Activated CD8-positive, alpha-beta memory T cell treated with anti-CD3 and anti-CD28 coated beads, Interleukin-2, amount 50 U/mL, for 1 hour (primary cell): ENCODE data around the gene TNFAIP8L1.
"Not testable (repeated sequence)": the region's sequence is repeated elsewhere in the genome, so short reads cannot be mapped to it uniquely, and the experiment has no call there.

Experiments
- DNase-seq: peaks from one replicate; pipeline ENCODE4 v3.0.0-alpha.2; 2020; ENCODE audit errors: extremely low read depth

TNFAIP8L1 gene

GRCh38 chr19:4678881-4679790 lies 39.8 kb downstream of the TNFAIP8L1 start:
- DNase-seq, result no peak

- not testable (repeated sequence) for DNase-seq
Measured at GRCh38 chr19:4680021-4680420, 40.7 kb downstream of the TNFAIP8L1 start.

GRCh38 chr19:4682417-4683200 lies 43.3 kb downstream of the TNFAIP8L1 start:
- no peak for DNase-seq

GRCh38 chr19:4684312-4685095 lies 45.2 kb downstream of the TNFAIP8L1 start:
- no peak for DNase-seq

GRCh38 chr19:4686700-4687099 lies 47.4 kb downstream of the TNFAIP8L1 start:
- no peak for DNase-seq

GRCh38 chr19:4687396-4687795 lies 48.1 kb downstream of the TNFAIP8L1 start:
- no peak for DNase-seq

- no peak for DNase-seq
Measured at GRCh38 chr19:4688587-4688986, 49.3 kb downstream of the TNFAIP8L1 start.

- no peak for DNase-seq
Measured at GRCh38 chr19:4689403-4689802, 50.1 kb downstream of the TNFAIP8L1 start.

GRCh38 chr19:4690361-4690760 lies 51.0 kb downstream of the TNFAIP8L1 start:
- no peak for DNase-seq

- no peak for DNase-seq
Measured at GRCh38 chr19:4691373-4691772, 52.1 kb downstream of the TNFAIP8L1 start.

GRCh38 chr19:4692251-4693077 lies 53.1 kb downstream of the TNFAIP8L1 start:
- DNase-seq, result no peak

GRCh38 chr19:4693078-4693350 lies 53.7 kb downstream of the TNFAIP8L1 start:
- no peak for DNase-seq

GRCh38 chr19:4693471-4694121 lies 54.3 kb downstream of the TNFAIP8L1 start:
- DNase-seq, result no peak

- DNase-seq, result no peak
Measured at GRCh38 chr19:4694211-4694987, 55.1 kb downstream of the TNFAIP8L1 start.

GRCh38 chr19:4695224-4695731 lies 56.0 kb downstream of the TNFAIP8L1 start:
- DNase-seq, result no peak

- DNase-seq, result no peak
Measured at GRCh38 chr19:4697304-4697703, 58.0 kb downstream of the TNFAIP8L1 start.

GRCh38 chr19:4699826-4700692 lies 60.7 kb downstream of the TNFAIP8L1 start:
- no peak for DNase-seq

- no peak for DNase-seq
Measured at GRCh38 chr19:4700693-4700970, 61.3 kb downstream of the TNFAIP8L1 start.

- no peak for DNase-seq
Measured at GRCh38 chr19:4701557-4701956, 62.2 kb downstream of the TNFAIP8L1 start.
